ENCODE results near the gene INO80.
A peak's percentile ranks its signal among the peaks of the same experiment; 100 is the strongest.

DNA sequence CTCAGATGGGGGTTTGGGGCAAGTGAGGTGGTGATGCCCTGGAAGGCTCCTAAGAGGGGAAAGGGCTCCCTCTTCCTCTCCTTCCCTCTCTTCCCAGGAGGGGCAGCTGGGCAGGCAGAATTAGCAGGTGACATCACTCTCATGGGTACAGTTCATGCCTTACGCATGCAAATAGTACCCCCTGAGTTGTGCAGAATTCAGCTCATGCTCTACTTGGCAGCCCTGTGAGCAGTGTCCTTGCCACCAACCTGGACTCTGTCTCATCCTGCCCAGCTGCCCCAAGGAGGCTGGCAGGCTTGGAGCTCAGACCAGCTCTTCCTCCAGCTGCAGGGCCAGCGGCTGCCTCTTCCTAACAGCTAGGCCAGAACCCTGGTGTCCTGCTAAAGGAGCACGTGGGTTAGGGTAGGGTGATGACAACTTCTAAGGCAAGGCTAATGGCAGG is 159.5 kb downstream of the INO80 start:
- TF ChIP-seq, protein P1, sequence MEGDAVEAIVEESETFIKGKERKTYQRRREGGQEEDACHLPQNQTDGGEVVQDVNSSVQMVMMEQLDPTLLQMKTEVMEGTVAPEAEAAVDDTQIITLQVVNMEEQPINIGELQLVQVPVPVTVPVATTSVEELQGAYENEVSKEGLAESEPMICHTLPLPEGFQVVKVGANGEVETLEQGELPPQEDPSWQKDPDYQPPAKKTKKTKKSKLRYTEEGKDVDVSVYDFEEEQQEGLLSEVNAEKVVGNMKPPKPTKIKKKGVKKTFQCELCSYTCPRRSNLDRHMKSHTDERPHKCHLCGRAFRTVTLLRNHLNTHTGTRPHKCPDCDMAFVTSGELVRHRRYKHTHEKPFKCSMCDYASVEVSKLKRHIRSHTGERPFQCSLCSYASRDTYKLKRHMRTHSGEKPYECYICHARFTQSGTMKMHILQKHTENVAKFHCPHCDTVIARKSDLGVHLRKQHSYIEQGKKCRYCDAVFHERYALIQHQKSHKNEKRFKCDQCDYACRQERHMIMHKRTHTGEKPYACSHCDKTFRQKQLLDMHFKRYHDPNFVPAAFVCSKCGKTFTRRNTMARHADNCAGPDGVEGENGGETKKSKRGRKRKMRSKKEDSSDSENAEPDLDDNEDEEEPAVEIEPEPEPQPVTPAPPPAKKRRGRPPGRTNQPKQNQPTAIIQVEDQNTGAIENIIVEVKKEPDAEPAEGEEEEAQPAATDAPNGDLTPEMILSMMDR (IDR thresholded peaks at IDR 0.05), result no peak
- TF ChIP-seq POLR2A (IDR thresholded peaks at IDR 0.05) (no peak), POLR2AphosphoS5 (IDR thresholded peaks at IDR 0.05) (peak in 2 of 4 donors; percentile 55 to 58), EP300 (IDR thresholded peaks at IDR 0.05) (peak in 3 of 4 donors; percentile 28 to 83 (median 57))

Data from sigmoid colon (tissue), 4 donors.